ENCODE measurements around the gene CCDC120. TPM values are rescaled to one million over a fixed set of nuclear protein-coding genes. Genes with fewer than 3 reads are reported as not detected.
A peak's percentile ranks its signal among the peaks of the same experiment; 100 is the strongest.

The CCDC120 gene
- total RNA-seq, 2 donors from 2014 or later = 6.9 to 7.3 TPM

- no peak for ATAC-seq (replicated peaks)
- no peak overlapping the region for H3K27ac Mint-ChIP-seq
Observed at GRCh38 chrX:49103637-49104036, 44.8 kb downstream of the CCDC120 start.

GRCh38 chrX:49106296-49106695 is 47.5 kb downstream of the CCDC120 start:
- H3K27ac Mint-ChIP-seq = no peak overlapping the region

More at GRCh38 chrX:49103637-49104036, 44.8 kb downstream of the CCDC120 start:
- H3K27me3 Mint-ChIP-seq = no peaks in the 10 kb centered on the region
- no peaks in the 10 kb centered on the region for H3K36me3 Mint-ChIP-seq (ENCODE audit: low read depth)
- H3K4me1 Mint-ChIP-seq = no peaks in the 10 kb centered on the region
- H3K9me3 Mint-ChIP-seq = no peaks in the 10 kb centered on the region
- no peak overlapping the region for H3K4me3 Mint-ChIP-seq

GRCh38 chrX:49106930-49107329 is 48.1 kb downstream of the CCDC120 start:
- Mint-ChIP-seq H3K36me3 (ENCODE audit: low read depth) (peaks cover 18% of the 10 kb centered on the region), H3K27ac (no peak overlapping the region), H3K9me3 (no peaks in the 10 kb centered on the region), H3K4me1 (no peaks in the 10 kb centered on the region), H3K4me3 (no peak overlapping the region), H3K27me3 (no peaks in the 10 kb centered on the region)
- peak; percentile 52 for ATAC-seq (replicated peaks)

More at GRCh38 chrX:49106296-49106695, 47.5 kb downstream of the CCDC120 start:
- no peaks in the 10 kb centered on the region for H3K9me3 Mint-ChIP-seq
- no peak for ATAC-seq (replicated peaks)
- no peaks in the 10 kb centered on the region for H3K27me3 Mint-ChIP-seq
- H3K4me1 Mint-ChIP-seq = no peaks in the 10 kb centered on the region
- H3K4me3 Mint-ChIP-seq = no peak overlapping the region
- peaks cover 14% of the 10 kb centered on the region for H3K36me3 Mint-ChIP-seq (ENCODE audit: low read depth)

- H3K36me3 Mint-ChIP-seq (ENCODE audit: low read depth) = peaks cover 35% of the 10 kb centered on the region
- H3K27ac Mint-ChIP-seq = no peak overlapping the region
- ATAC-seq (replicated peaks) = no peak
- no peaks in the 10 kb centered on the region for H3K9me3 Mint-ChIP-seq
- no peaks in the 10 kb centered on the region for H3K27me3 Mint-ChIP-seq
- H3K4me3 Mint-ChIP-seq = no peak overlapping the region
- no peaks in the 10 kb centered on the region for H3K4me1 Mint-ChIP-seq
Observed at GRCh38 chrX:49108641-49109040, 49.8 kb downstream of the CCDC120 start.

- Mint-ChIP-seq H3K9me3 (no peaks in the 10 kb centered on the region), H3K4me1 (no peaks in the 10 kb centered on the region), H3K4me3 (no peak overlapping the region), H3K27me3 (no peaks in the 10 kb centered on the region), H3K27ac (no peak overlapping the region), H3K36me3 (ENCODE audit: low read depth) (peaks cover 45% of the 10 kb centered on the region)
- no peak for ATAC-seq (replicated peaks)
Observed at GRCh38 chrX:49110417-49110816, 51.6 kb downstream of the CCDC120 start.

- Mint-ChIP-seq H3K27ac (no peak overlapping the region), H3K36me3 (ENCODE audit: low read depth) (peaks cover 59% of the 10 kb centered on the region), H3K27me3 (no peaks in the 10 kb centered on the region), H3K4me3 (no peak overlapping the region), H3K4me1 (peaks cover 4% of the 10 kb centered on the region), H3K9me3 (no peaks in the 10 kb centered on the region)
- ATAC-seq (replicated peaks) = no peak
Observed at GRCh38 chrX:49111791-49112190, 53.0 kb downstream of the CCDC120 start.

GRCh38 chrX:49116076-49116475 is 57.3 kb downstream of the CCDC120 start:
- Mint-ChIP-seq H3K4me3 (no peak overlapping the region), H3K36me3 (ENCODE audit: low read depth) (peaks cover 77% of the 10 kb centered on the region), H3K27me3 (no peaks in the 10 kb centered on the region), H3K4me1 (peaks cover 15% of the 10 kb centered on the region), H3K27ac (peak overlapping the region; percentile 3), H3K9me3 (no peaks in the 10 kb centered on the region)
- no peak for ATAC-seq (replicated peaks)

- Mint-ChIP-seq H3K36me3 (ENCODE audit: low read depth) (peaks cover 81% of the 10 kb centered on the region), H3K4me1 (peaks cover 17% of the 10 kb centered on the region), H3K4me3 (no peak overlapping the region), H3K27ac (no peak overlapping the region), H3K9me3 (no peaks in the 10 kb centered on the region), H3K27me3 (no peaks in the 10 kb centered on the region)
- no peak for ATAC-seq (replicated peaks)
Observed at GRCh38 chrX:49116716-49117115, 57.9 kb downstream of the CCDC120 start.

- Mint-ChIP-seq H3K4me3 (peak overlapping the region; percentile 31), H3K27me3 (no peaks in the 10 kb centered on the region), H3K27ac (peak overlapping the region; percentile 61), H3K4me1 (peaks cover 22% of the 10 kb centered on the region), H3K9me3 (no peaks in the 10 kb centered on the region), H3K36me3 (ENCODE audit: low read depth) (peaks cover 81% of the 10 kb centered on the region)
- ATAC-seq (replicated peaks) = no peak
Observed at GRCh38 chrX:49117581-49117980, 58.8 kb downstream of the CCDC120 start.

Other genes starting within 250 kb of the CCDC120 start
- gene ERAS, start 232.5 kb upstream of the CCDC120 start, total RNA-seq = under 1 TPM in 1 of 2 donors, not detected in 1; 0.26 TPM
- 1 to 10 TPM; 3.7 to 4.7 TPM for gene PCSK1N, start 223.4 kb upstream of the CCDC120 start, total RNA-seq
- gene TIMM17B, start 161.2 kb upstream of the CCDC120 start, total RNA-seq = 10 to 100 TPM; 54.4 to 66.3 TPM
- gene PQBP1, start 161.1 kb upstream of the CCDC120 start, total RNA-seq = 10 to 100 TPM; 62.6 to 95.7 TPM
- 10 to 100 TPM; 24.6 to 32.8 TPM for gene SLC35A2, start 147.4 kb upstream of the CCDC120 start, total RNA-seq
- 100 to 1,000 TPM; 350 to 648 TPM for gene PIM2, start 140.0 kb upstream of the CCDC120 start, total RNA-seq
- gene OTUD5, start 101.4 kb upstream of the CCDC120 start, total RNA-seq = 100 to 1,000 TPM in 1 of 2 donors, 10 to 100 TPM in 1; 67.1 to 111 TPM
- 10 to 100 TPM in 1 of 2 donors, 1 to 10 TPM in 1; 7.2 to 16.8 TPM for gene KCND1, start 87.2 kb upstream of the CCDC120 start, total RNA-seq
- gene GRIPAP1, start 56.7 kb upstream of the CCDC120 start, total RNA-seq = 100 to 1,000 TPM in 1 of 2 donors, 10 to 100 TPM in 1; 88.0 to 126 TPM
- 10 to 100 TPM; 35.0 to 38.9 TPM for gene TFE3, start 15.6 kb upstream of the CCDC120 start, total RNA-seq
- gene PRAF2, start 15.0 kb downstream of the CCDC120 start, total RNA-seq = 10 to 100 TPM; 14.3 to 21.7 TPM
- gene WDR45, start 20.9 kb downstream of the CCDC120 start, total RNA-seq = 10 to 100 TPM; 40.6 to 44.5 TPM
- gene GPKOW, start 64.7 kb downstream of the CCDC120 start, total RNA-seq = 10 to 100 TPM; 17.3 to 18.1 TPM
- gene MAGIX, start 103.8 kb downstream of the CCDC120 start, total RNA-seq = 1 to 10 TPM; 1.5 to 3.7 TPM
- gene PLP2, start 112.9 kb downstream of the CCDC120 start, total RNA-seq = 100 to 1,000 TPM; 228 to 233 TPM
- gene PRICKLE3, start 127.4 kb downstream of the CCDC120 start, total RNA-seq = 10 to 100 TPM; 19.8 to 45.3 TPM
- 10 to 100 TPM; 16.6 to 53.4 TPM for gene SYP, start 141.2 kb downstream of the CCDC120 start, total RNA-seq
- 1 to 10 TPM in 1 of 2 donors, under 1 TPM in 1; 0.82 to 6.2 TPM for gene CACNA1F, start 174.3 kb downstream of the CCDC120 start, total RNA-seq
- gene CCDC22, start 176.5 kb downstream of the CCDC120 start, total RNA-seq = 10 to 100 TPM; 21.7 to 33.0 TPM
- gene FOXP3, start 205.7 kb downstream of the CCDC120 start, total RNA-seq = 100 to 1,000 TPM in 1 of 2 donors, 10 to 100 TPM in 1; 80.4 to 109 TPM
- gene PPP1R3F, start 210.8 kb downstream of the CCDC120 start, total RNA-seq = 1 to 10 TPM; 6.6 to 8.8 TPM
- not detected for gene GAGE10, start 244.6 kb downstream of the CCDC120 start, total RNA-seq

Measured in activated T-helper 17 cell treated with anti-CD3 and anti-CD28 coated beads, Interleukin-2, amount 50 U/mL, for 72 hours (primary cell).